K562 (cell line): ENCODE measurements around the gene TRIM37. TPM values are rescaled to one million over a fixed set of nuclear protein-coding genes. Genes with fewer than 3 reads are reported as not detected.

Source experiments
- ADNP ChIP-seq: fragments of 200-800 bp; sonication (Bioruptor generic); IDR thresholded peaks from 2 replicates; pipeline ENCODE4 v1.6.1; 2016; ENCODE audit warnings: missing genetic modification characterization, missing compliant biosample characterization
- CBX8 ChIP-seq: fragments of 200-600 bp; sonication (generic); IDR thresholded peaks from 2 replicates; pipeline ENCODE4 v1.6.1; 2012; ENCODE audit warnings: borderline replicate concordance, mixed run types, low read depth, mild to moderate bottlenecking, moderate library complexity, mixed read lengths, low read length, control low read depth, inconsistent platforms; ENCODE audit not compliant: poor library complexity, severe bottlenecking; ENCODE audit errors: extremely low read depth
- FOXK1 ChIP-seq: sonication (generic); formaldehyde crosslinking; IDR thresholded peaks from 2 replicates; pipeline ENCODE4 v1.8.0; 2022; ENCODE audit warnings: missing genetic modification reagents, mild to moderate bottlenecking, borderline replicate concordance
- HDAC8 ChIP-seq: fragments of 450-650 bp; IDR thresholded peaks from 2 replicates; pipeline ENCODE4 v1.6.1; 2016; ENCODE audit warnings: mild to moderate bottlenecking, missing genetic modification characterization, moderate library complexity, missing compliant biosample characterization
- HNRNPH1 ChIP-seq: fragments of 200-400 bp; formaldehyde crosslinking; optimal IDR thresholded peaks from 2 replicates; pipeline ENCODE3; 2017; ENCODE audit warnings: low read depth, mild to moderate bottlenecking, low read length, moderate library complexity
- HOXB6 ChIP-seq: fragments of 250-450 bp; sonication (Bioruptor Pico); IDR thresholded peaks from 2 replicates; pipeline ENCODE4 v1.5.1; 2022; ENCODE audit warnings: mild to moderate bottlenecking, borderline replicate concordance
- MYNN ChIP-seq, 2 experiments: sonication (generic); formaldehyde crosslinking in 1 of 2; IDR thresholded peaks; 2 replicates each; pipeline versions ENCODE4 v1.5.0 to v1.6.1; 2016 to 2020; ENCODE audit warnings: antibody characterized with exemption in 1 of 2, missing genetic modification reagents in 1 of 2
- POLR2AphosphoS2 ChIP-seq: IDR thresholded peaks from 2 replicates; pipeline ENCODE4 v1.6.1; 2012; ENCODE audit warnings: low read length, improper control_type of control experiment
- PYGO2 ChIP-seq: fragments of 450-650 bp; IDR thresholded peaks from 2 replicates; pipeline ENCODE4 v1.6.1; 2016; ENCODE audit warnings: mild to moderate bottlenecking, missing genetic modification characterization, moderate library complexity, missing compliant biosample characterization
- RHOXF2B ChIP-seq: fragments of 250-450 bp; sonication (Bioruptor Pico); conservative IDR thresholded peaks from 2 replicates; pipeline ENCODE4 v1.5.1; 2021
- SIRT6 ChIP-seq: IDR thresholded peaks from one replicate; pipeline ENCODE4 v1.6.1; 2012; ENCODE audit warnings: low read depth, mild to moderate bottlenecking, control low read depth, inconsistent platforms, low read length, moderate library complexity
- SREBF2 ChIP-seq: sonication (generic); formaldehyde crosslinking; IDR thresholded peaks from 2 replicates; pipeline ENCODE4 v1.4.0; 2020; ENCODE audit warnings: mild to moderate bottlenecking, missing genetic modification reagents
- TOE1 ChIP-seq, 2 experiments: fragments of 450-650 bp in 1 of 2; sonication (generic) in 1 of 2; formaldehyde crosslinking in 1 of 2; IDR thresholded peaks; 2 replicates each; pipeline versions ENCODE4 v1.7.1 to v1.8.0; 2016 to 2022; ENCODE audit warnings: borderline replicate concordance in 2 of 2, mild to moderate bottlenecking in 2 of 2, antibody characterized with exemption in 1 of 2, inconsistent platforms in 1 of 2, low read depth in 1 of 2, missing genetic modification reagents in 1 of 2, moderate library complexity in 1 of 2
- ZBTB2 ChIP-seq: fragments of 450-650 bp; IDR thresholded peaks from 2 replicates; pipeline ENCODE4 v1.6.1; 2016; ENCODE audit warnings: antibody characterized with exemption
- ZBTB34 ChIP-seq: fragments of 250-450 bp; sonication (Bioruptor Pico); IDR thresholded peaks from 2 replicates; pipeline ENCODE4 v1.8.0; 2021; ENCODE audit warnings: mild to moderate bottlenecking, moderate library complexity
- ZC3H4 ChIP-seq: sonication (generic); formaldehyde crosslinking; IDR thresholded peaks from 2 replicates; pipeline ENCODE4 v1.9.0; 2021; ENCODE audit warnings: missing genetic modification reagents, borderline replicate concordance
- ZFX ChIP-seq: sonication (generic); formaldehyde crosslinking; IDR thresholded peaks from 2 replicates; pipeline ENCODE4 v1.8.0; 2022; ENCODE audit warnings: mild to moderate bottlenecking, missing genetic modification reagents, moderate library complexity
- ZNF75A ChIP-seq: fragments of 450-650 bp; formaldehyde crosslinking; IDR thresholded peaks from 2 replicates; pipeline ENCODE4 v1.4.0; 2020; ENCODE audit warnings: mild to moderate bottlenecking
- polyA plus RNA-seq, 8 experiments: library from polyadenylated mRNA; depleted of rRNA in 4 of 8; stranded (reverse) in 5 of 8; unstranded in 3 of 8; fragments of >200 nt; fragmentation: Nextera tagmentation in 2 of 8; fragmentation: Illumina TruSeq in 1 of 8; extraction: Ambion mirVana in 2 of 8; extraction: Trizol in 1 of 8; gene quantifications; 2 replicates each; pipeline versions ENCODE4 v1.2.1 to v1.2.3, GENCODE V29; 2011 to 2014; ENCODE audit warnings: inconsistent platforms in 1 of 8, missing spikeins in 1 of 8
- total RNA-seq, 7 experiments: library from RNA; depleted of rRNA in 6 of 7; stranded (reverse); fragments of >200 nt in 6 of 7; fragmentation: Illumina TruSeq in 2 of 7; extraction: Trizol in 2 of 7; gene quantifications; 2 replicates each; pipeline versions ENCODE4 v1.2.1 to v1.2.3, GENCODE V29; 2011 to 2021; ENCODE audit warnings: low replicate concordance in 1 of 7
- TF ChIP-seq, protein P1 (sequence below), 2 experiments: IDR thresholded peaks; 2 replicates each; pipeline ENCODE4 v1.6.1; 2011; ENCODE audit warnings: borderline replicate concordance in 1 of 2, control low read depth in 1 of 2, low read depth in 1 of 2, low read length in 1 of 2, mild to moderate bottlenecking in 1 of 2, mixed read lengths in 1 of 2, moderate library complexity in 1 of 2; ENCODE audit not compliant: insufficient read depth in 1 of 2, insufficient read length in 1 of 2, poor library complexity in 1 of 2, severe bottlenecking in 1 of 2; ENCODE audit errors: extremely low read depth in 1 of 2
- TF ChIP-seq, protein P2 (sequence below): IDR thresholded peaks from 3 replicates; pipeline ENCODE4 v1.6.1; 2011; ENCODE audit warnings: borderline replicate concordance, mild to moderate bottlenecking; ENCODE audit not compliant: insufficient read length, insufficient read depth

The TRIM37 gene
- total and polyA plus RNA-seq, 9 of the 15 experiments (the other 6 are each of a cell fraction or from before 2014, with no cell fraction given): 4.5 to 31.4 (median 23.8) TPM

DNA sequence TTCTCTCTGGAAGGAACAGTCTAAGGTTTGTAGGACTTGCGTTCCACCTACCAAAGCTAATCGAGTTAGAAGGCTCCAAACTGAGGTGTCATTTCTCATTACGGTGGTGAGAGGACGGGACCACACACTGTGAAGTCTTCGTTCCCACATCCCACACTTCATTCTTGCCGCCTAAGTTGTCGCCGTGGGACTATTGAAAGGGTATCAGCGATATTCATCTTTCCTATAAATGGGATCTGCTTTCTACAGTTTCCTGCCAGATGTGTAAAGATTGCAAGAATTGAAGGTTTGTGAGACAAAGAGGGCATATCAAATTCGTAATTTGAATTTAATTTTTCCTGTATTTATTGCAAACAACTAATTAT, 608 bp upstream of the TRIM37 start (continued):
- TF ChIP-seq CBX8 (no peak), ZBTB2 (no peak), ZFX (CRISPR knock-in tag) (no peak), HOXB6 (CRISPR knock-in tag) (0 out of 2 replicates have a peak, but pooled peaks have one; percentile 61), ZNF75A (CRISPR knock-in tag) (no peak), MYNN (IDR thresholded peaks at IDR 0.05) (0 out of 2 replicates have a peak, but pooled peaks have one; percentile 9), MYNN (CRISPR knock-in tag; IDR thresholded peaks at IDR 0.05) (no peak), SIRT6 (no peak), ADNP (tag) (no peak), TOE1 (IDR thresholded peaks at IDR 0.05; ENCODE audit: borderline replicate concordance) (no peak), TOE1 (CRISPR knock-in tag; IDR thresholded peaks at IDR 0.05; ENCODE audit: borderline replicate concordance, low read depth) (no peak), ZC3H4 (CRISPR knock-in tag) (no peak), FOXK1 (CRISPR knock-in tag) (no peak), HDAC8 (tag) (no peak), PYGO2 (tag) (no peak), POLR2AphosphoS2 (0 out of 2 replicates have a peak, but pooled peaks have one; percentile 24), SREBF2 (CRISPR knock-in tag) (no peak), ZBTB34 (CRISPR knock-in tag) (no peak), RHOXF2B (CRISPR knock-in tag) (peak; percentile 55; the same call in 1 of the 2 replicates), HNRNPH1 (no peak)
- TF ChIP-seq, protein P1, sequence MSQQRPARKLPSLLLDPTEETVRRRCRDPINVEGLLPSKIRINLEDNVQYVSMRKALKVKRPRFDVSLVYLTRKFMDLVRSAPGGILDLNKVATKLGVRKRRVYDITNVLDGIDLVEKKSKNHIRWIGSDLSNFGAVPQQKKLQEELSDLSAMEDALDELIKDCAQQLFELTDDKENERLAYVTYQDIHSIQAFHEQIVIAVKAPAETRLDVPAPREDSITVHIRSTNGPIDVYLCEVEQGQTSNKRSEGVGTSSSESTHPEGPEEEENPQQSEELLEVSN (IDR thresholded peaks at IDR 0.05; ENCODE audit: borderline replicate concordance in 1 of 2, extremely low read depth in 1 of 2, insufficient read depth in 1 of 2, insufficient read length in 1 of 2, low read depth in 1 of 2, low read length in 1 of 2, poor library complexity in 1 of 2, severe bottlenecking in 1 of 2): peak in 1 of 2 experiments; percentile 25
- TF ChIP-seq, protein P2, sequence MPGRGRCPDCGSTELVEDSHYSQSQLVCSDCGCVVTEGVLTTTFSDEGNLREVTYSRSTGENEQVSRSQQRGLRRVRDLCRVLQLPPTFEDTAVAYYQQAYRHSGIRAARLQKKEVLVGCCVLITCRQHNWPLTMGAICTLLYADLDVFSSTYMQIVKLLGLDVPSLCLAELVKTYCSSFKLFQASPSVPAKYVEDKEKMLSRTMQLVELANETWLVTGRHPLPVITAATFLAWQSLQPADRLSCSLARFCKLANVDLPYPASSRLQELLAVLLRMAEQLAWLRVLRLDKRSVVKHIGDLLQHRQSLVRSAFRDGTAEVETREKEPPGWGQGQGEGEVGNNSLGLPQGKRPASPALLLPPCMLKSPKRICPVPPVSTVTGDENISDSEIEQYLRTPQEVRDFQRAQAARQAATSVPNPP: no peak
